Gastroesophageal sphincter (tissue), 4 donors: ENCODE results near the gene NHS. TPM values are rescaled to one million over a fixed set of nuclear protein-coding genes. Genes with fewer than 3 reads are reported as not detected.

Source experiments
- ATAC-seq: fragments of 150-250 bp; one replicate; pipeline ENCODE4 v1.9.1; 2016; ENCODE audit warnings: mild to moderate bottlenecking, moderate library complexity
- H3K27ac ChIP-seq, 4 donors: fragments of 200-600 bp; sonication (generic) in 3 of 4; 1 replicate in 3 of 4; 2 replicates in 1 of 4; pipeline ENCODE4 v1.5.1; 2016 to 2019
- H3K27me3 ChIP-seq: fragments of 200-600 bp; sonication (generic); one replicate; pipeline ENCODE4 v1.5.1; 2019
- H3K36me3 ChIP-seq, 2 donors: fragments of 200-600 bp; sonication (generic); one replicate each; pipeline ENCODE4 v1.5.1; 2019; ENCODE audit warnings: control low read depth in 1 of 2
- H3K4me1 ChIP-seq, 3 donors: fragments of 200-600 bp; sonication (generic); 1 replicate in 2 of 3; 2 replicates in 1 of 3; pipeline ENCODE4 v1.5.1; 2016 to 2019; ENCODE audit warnings: control low read depth in 2 of 3
- H3K4me3 ChIP-seq, 2 donors: fragments of 200-600 bp; sonication (generic); one replicate each; pipeline ENCODE4 v1.5.1; 2019; ENCODE audit warnings: mild to moderate bottlenecking in 1 of 2, moderate library complexity in 1 of 2
- H3K9me3 ChIP-seq, 3 donors: fragments of 200-600 bp; sonication (generic); one replicate each; pipeline ENCODE4 v1.5.1; 2017 to 2019; ENCODE audit warnings: control low read depth in 2 of 3
- CTCF ChIP-seq, 4 experiments: fragments of 200-600 bp in 2 of 4; fragments of 450-650 bp in 2 of 4; sonication (generic) in 1 of 4; IDR thresholded peaks; one replicate each; pipeline ENCODE4 v1.5.1; 2017 to 2019; ENCODE audit warnings: antibody characterized with exemption in 4 of 4, mild to moderate bottlenecking in 2 of 4, moderate library complexity in 2 of 4
- EP300 ChIP-seq: sonication (generic); formaldehyde crosslinking; IDR thresholded peaks from one replicate; pipeline ENCODE4 v1.6.1; 2017; ENCODE audit warnings: antibody characterized with exemption, mild to moderate bottlenecking
- POLR2A ChIP-seq, 2 donors: fragments of 450-650 bp; IDR thresholded peaks; one replicate each; pipeline ENCODE4 v1.6.1; 2017; ENCODE audit warnings: antibody characterized with exemption in 2 of 2, mild to moderate bottlenecking in 2 of 2, moderate library complexity in 1 of 2
- POLR2AphosphoS5 ChIP-seq: sonication (generic); formaldehyde crosslinking; IDR thresholded peaks from one replicate; pipeline ENCODE4 v1.6.1; 2017; ENCODE audit warnings: antibody characterized with exemption
- WGBS, 2 donors: methylation state at CpG; one replicate each; pipeline ENCODE4 v1.1.5; 2018; ENCODE audit warnings: low coverage in 1 of 2; 5-methylcytosine and 5-hydroxymethylcytosine counted together
- total RNA-seq, 4 donors: library from RNA; depleted of rRNA; stranded (reverse); fragments of >200 nt; gene quantifications; one replicate each; pipeline ENCODE4 v1.1.0, GENCODE V29; 2016

NHS gene
- 10 to 100 TPM in 1 of 4 donors, 1 to 10 TPM in 3; 4.7 to 12.3 (median 6.6) TPM for total RNA-seq

- Histone ChIP-seq H3K4me3 (peak within 1 kb of the TSS; percentile 68 to 87), H3K4me1 (no peaks in the 10 kb centered on the region), H3K36me3 (no peaks in the 10 kb centered on the region), H3K27me3 (no peaks in the 10 kb centered on the region), H3K9me3 (no peaks in the 10 kb centered on the region), H3K27ac (peak within 1 kb of the TSS; percentile 53 to 85 (median 80))
- TF ChIP-seq EP300 (no peak), POLR2A (IDR thresholded peaks at IDR 0.05) (peak; percentile 8 to 21), CTCF (IDR thresholded peaks at IDR 0.05) (peak; percentile 26 to 83 (median 44)), POLR2AphosphoS5 (no peak)
- peak; percentile 79 for ATAC-seq
- WGBS, 2 donors, result 25% methylated on average over 13 of the region's 52 CpGs; no CpG with 5 or more reads in 1 of the 2 donors
These were observed at the start of gene NHS for GRCh38 chrX:17374619-17375366. TSS of gene NHS (plus strand) at chrX:17375200. CDS start at chrX:17375758, 558 bp downstream.

- Histone ChIP-seq H3K4me3 (no peak overlapping the region), H3K27me3 (no peaks in the 10 kb centered on the region), H3K36me3 (no peaks in the 10 kb centered on the region), H3K9me3 (no peaks in the 10 kb centered on the region), H3K27ac (no peak overlapping the region), H3K4me1 (no peaks in the 10 kb centered on the region)
- TF ChIP-seq POLR2AphosphoS5 (no peak), POLR2A (IDR thresholded peaks at IDR 0.05) (no peak), EP300 (no peak), CTCF (IDR thresholded peaks at IDR 0.05) (no peak)
- 83 to 100% methylated on average over 1 of the region's 2 CpGs for WGBS, 2 donors
- ATAC-seq, result no peak
These were observed 46.2 kb upstream of the NHS start for GRCh38 chrX:17328837-17329236.

- Histone ChIP-seq H3K27me3 (no peaks in the 10 kb centered on the region), H3K4me3 (no peak overlapping the region), H3K4me1 (no peaks in the 10 kb centered on the region), H3K9me3 (no peaks in the 10 kb centered on the region), H3K36me3 (no peaks in the 10 kb centered on the region), H3K27ac (no peak overlapping the region)
- no peak for ATAC-seq
- no peak for TF ChIP-seq CTCF (IDR thresholded peaks at IDR 0.05)
- no peak for TF ChIP-seq EP300
- no peak for TF ChIP-seq POLR2A (IDR thresholded peaks at IDR 0.05)
- TF ChIP-seq POLR2AphosphoS5, result no peak
These were observed 38.6 kb upstream of the NHS start for GRCh38 chrX:17336377-17336776.

GRCh38 chrX:17355976-17356375 lies 19.0 kb upstream of the NHS start:
- no peak overlapping the region for H3K4me3 ChIP-seq
- no peaks in the 10 kb centered on the region for H3K27me3 ChIP-seq
- peaks cover 0 to 10% (median 0%) of the 10 kb centered on the region in 3 donors for H3K4me1 ChIP-seq
- H3K27ac ChIP-seq, result no peak overlapping the region
- H3K36me3 ChIP-seq, result no peaks in the 10 kb centered on the region
- no peak for ATAC-seq
- no peaks in the 10 kb centered on the region for H3K9me3 ChIP-seq
- TF ChIP-seq EP300 (no peak), CTCF (IDR thresholded peaks at IDR 0.05) (no peak), POLR2A (IDR thresholded peaks at IDR 0.05) (no peak), POLR2AphosphoS5 (no peak)
- no CpG with 5 or more reads among the region's 4 CpGs for whole genome bisulfite sequencing, 2 donors

GRCh38 chrX:17359500-17359899 lies 15.5 kb upstream of the NHS start:
- no peak overlapping the region for H3K4me3 ChIP-seq
- WGBS, 2 donors, result 27% methylated on average over 3 of the region's 3 CpGs; no CpG with 5 or more reads in 1 of the 2 donors
- no peak for ATAC-seq

More at GRCh38 chrX:17359500-17359899, 15.5 kb upstream of the NHS start:
- H3K27me3 ChIP-seq, result no peaks in the 10 kb centered on the region
- H3K9me3 ChIP-seq, result no peaks in the 10 kb centered on the region
- TF ChIP-seq POLR2AphosphoS5, result no peak
- TF ChIP-seq POLR2A (IDR thresholded peaks at IDR 0.05), result no peak
- no peak for TF ChIP-seq CTCF (IDR thresholded peaks at IDR 0.05)
- TF ChIP-seq EP300, result no peak
- H3K36me3 ChIP-seq, result no peaks in the 10 kb centered on the region
- H3K4me1 ChIP-seq, result peaks cover 0 to 10% (median 0%) of the 10 kb centered on the region in 3 donors
- H3K27ac ChIP-seq, result no peak overlapping the region
